ENCODE results near the gene CBARP. TPM values are rescaled to one million over a fixed set of nuclear protein-coding genes. Genes with fewer than 3 reads are reported as not detected.

CBARP gene
- total RNA-seq, 1 experiment from 2014 or later: 28.4 TPM

DNA sequence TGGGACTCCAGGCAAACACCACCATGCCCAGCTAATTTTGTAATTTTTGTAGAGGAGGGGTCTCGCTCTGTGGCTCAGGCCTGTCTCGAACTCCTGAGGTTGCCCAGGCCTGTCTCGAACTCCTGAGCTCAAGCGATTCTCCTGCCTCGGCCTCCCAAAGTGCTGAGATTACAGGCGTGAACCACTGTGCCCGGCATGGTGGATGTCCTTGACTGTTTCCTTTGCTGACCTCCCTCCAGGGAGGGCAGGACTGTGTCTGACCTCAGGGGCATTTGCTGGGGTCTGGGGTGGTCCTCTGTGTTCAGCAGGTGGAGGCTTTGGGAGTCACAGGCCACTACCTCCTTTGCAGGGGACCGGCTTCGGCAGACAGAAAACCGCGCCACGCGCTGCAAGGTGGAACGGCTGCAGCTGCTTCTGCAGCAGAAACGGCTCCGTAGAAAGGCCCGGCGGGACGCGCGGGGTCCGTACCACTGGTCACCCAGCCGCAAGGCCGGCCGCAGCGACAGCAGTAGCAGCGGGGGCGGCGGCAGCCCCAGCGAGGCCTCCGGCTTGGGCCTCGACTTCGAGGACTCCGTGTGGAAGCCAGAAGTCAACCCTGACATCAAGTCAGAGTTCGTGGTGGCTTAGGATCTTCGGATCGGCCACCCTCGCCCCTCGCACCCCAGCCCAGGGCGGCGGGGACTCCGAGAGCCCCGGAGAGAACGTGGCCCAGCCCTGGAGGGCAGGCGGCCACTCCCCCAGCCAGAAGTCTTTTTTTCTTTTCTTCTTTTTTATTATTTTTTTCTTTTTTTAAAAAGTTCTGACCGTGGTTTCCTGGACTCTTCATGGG is 19.1 kb upstream of the CBARP start:
- Histone ChIP-seq H2AFZ (ENCODE audit: low read length) (no peak overlapping the region), H4K91ac (ENCODE audit: insufficient read length, low read depth, low read length) (no peak overlapping the region), H3K18ac (ENCODE audit: insufficient read length, low read depth, low read length) (no peak overlapping the region), H3K27ac (ENCODE audit: insufficient read length, low read depth, low read length) (no peak overlapping the region), H3K27me3 (ENCODE audit: insufficient read depth, low read length) (no peaks in the 10 kb centered on the region), H2BK5ac (ENCODE audit: insufficient read length, low read length) (no peak overlapping the region), H3K23me2 (ENCODE audit: insufficient read length, low read depth, low read length, poor library complexity, severe bottlenecking) (peaks cover 18% of the 10 kb centered on the region), H4K8ac (replicated peaks; ENCODE audit: insufficient read length, low read depth, low read length) (no peak overlapping the region), H3K9me3 (ENCODE audit: control insufficient read depth, low read depth, low read length) (no peaks in the 10 kb centered on the region), H3K9ac (ENCODE audit: extremely low read depth, insufficient read length, low read length) (no peak overlapping the region), H3K79me2 (ENCODE audit: insufficient read depth, low read length) (peaks cover 2% of the 10 kb centered on the region; the same call in 1 of the 2 replicates), H3K79me1 (ENCODE audit: insufficient read depth, low read depth, low read length, poor library complexity, severe bottlenecking) (no peaks in the 10 kb centered on the region), H3T11ph (ENCODE audit: low read length) (no peak overlapping the region), H4K20me1 (ENCODE audit: control insufficient read depth, insufficient read depth, insufficient read length) (no peaks in the 10 kb centered on the region), H2BK15ac (ENCODE audit: low read depth, low read length) (no peak overlapping the region), H3K4me2 (ENCODE audit: insufficient read depth, insufficient read length, low read length) (no peak overlapping the region), H2BK20ac (ENCODE audit: low read depth, low read length, poor library complexity, severe bottlenecking) (no peak overlapping the region), H3K4me1 (ENCODE audit: insufficient read depth, low read length) (no peaks in the 10 kb centered on the region; the same call in 1 of the 2 replicates), H2BK120ac (ENCODE audit: low read depth, low read length, poor library complexity, severe bottlenecking) (no peak overlapping the region), H2BK12ac (ENCODE audit: insufficient read length, low read depth, low read length) (no peak overlapping the region), H3K23ac (ENCODE audit: insufficient read length, low read depth, low read length) (no peak overlapping the region), H3K14ac (ENCODE audit: insufficient read depth, low read length) (no peak overlapping the region; the same call in 1 of the 2 replicates), H4K5ac (ENCODE audit: insufficient read length, low read depth, low read length) (no peak overlapping the region), H3K56ac (ENCODE audit: insufficient read length, low read depth, low read length) (no peak overlapping the region), H2AK5ac (ENCODE audit: insufficient read length, low read length) (no peak overlapping the region), H3K4ac (ENCODE audit: low read depth, low read length) (no peak overlapping the region)
- no peak for DNase-seq
- Mint-ChIP-seq H3K27ac (peak overlapping the region in 1 of 3 experiments; percentile 93; a peak in 2 of 7 replicates), H3K4me3 (peak overlapping the region in 1 of 2 experiments; percentile 56; a peak in 1 of 5 replicates), H3K9me3 (no peaks in the 10 kb centered on the region; a peak in 2 of 5 replicates), H3K27me3 (ENCODE audit: low read depth) (no peaks in the 10 kb centered on the region; the same call in 1 of the 2 replicates), H3K36me3 (ENCODE audit: insufficient read depth in 1 of 3, low read depth in 3 of 3) (peaks cover 20 to 58% (median 47%) of the 10 kb centered on the region in 3 experiments), H3K4me1 (peaks cover 32 to 47% of the 10 kb centered on the region in 2 experiments)
- WGBS (ENCODE audit: extremely low coverage, insufficient read length, low lambda C conversion rate): no CpG with 5 or more reads among the region's 46 CpGs
- TF ChIP-seq, protein P1, sequence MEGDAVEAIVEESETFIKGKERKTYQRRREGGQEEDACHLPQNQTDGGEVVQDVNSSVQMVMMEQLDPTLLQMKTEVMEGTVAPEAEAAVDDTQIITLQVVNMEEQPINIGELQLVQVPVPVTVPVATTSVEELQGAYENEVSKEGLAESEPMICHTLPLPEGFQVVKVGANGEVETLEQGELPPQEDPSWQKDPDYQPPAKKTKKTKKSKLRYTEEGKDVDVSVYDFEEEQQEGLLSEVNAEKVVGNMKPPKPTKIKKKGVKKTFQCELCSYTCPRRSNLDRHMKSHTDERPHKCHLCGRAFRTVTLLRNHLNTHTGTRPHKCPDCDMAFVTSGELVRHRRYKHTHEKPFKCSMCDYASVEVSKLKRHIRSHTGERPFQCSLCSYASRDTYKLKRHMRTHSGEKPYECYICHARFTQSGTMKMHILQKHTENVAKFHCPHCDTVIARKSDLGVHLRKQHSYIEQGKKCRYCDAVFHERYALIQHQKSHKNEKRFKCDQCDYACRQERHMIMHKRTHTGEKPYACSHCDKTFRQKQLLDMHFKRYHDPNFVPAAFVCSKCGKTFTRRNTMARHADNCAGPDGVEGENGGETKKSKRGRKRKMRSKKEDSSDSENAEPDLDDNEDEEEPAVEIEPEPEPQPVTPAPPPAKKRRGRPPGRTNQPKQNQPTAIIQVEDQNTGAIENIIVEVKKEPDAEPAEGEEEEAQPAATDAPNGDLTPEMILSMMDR (conservative IDR thresholded peaks at IDR 0.05): no peak

Measured in H9 (cell line).